Fibroblast of skin of right biceps (primary cell): ENCODE results near the gene STYXL1.

Source experiments
- DNase-seq: peaks from one replicate; pipeline ENCODE4 v3.0.0-alpha.2; 2013

The STYXL1 gene

DNA sequence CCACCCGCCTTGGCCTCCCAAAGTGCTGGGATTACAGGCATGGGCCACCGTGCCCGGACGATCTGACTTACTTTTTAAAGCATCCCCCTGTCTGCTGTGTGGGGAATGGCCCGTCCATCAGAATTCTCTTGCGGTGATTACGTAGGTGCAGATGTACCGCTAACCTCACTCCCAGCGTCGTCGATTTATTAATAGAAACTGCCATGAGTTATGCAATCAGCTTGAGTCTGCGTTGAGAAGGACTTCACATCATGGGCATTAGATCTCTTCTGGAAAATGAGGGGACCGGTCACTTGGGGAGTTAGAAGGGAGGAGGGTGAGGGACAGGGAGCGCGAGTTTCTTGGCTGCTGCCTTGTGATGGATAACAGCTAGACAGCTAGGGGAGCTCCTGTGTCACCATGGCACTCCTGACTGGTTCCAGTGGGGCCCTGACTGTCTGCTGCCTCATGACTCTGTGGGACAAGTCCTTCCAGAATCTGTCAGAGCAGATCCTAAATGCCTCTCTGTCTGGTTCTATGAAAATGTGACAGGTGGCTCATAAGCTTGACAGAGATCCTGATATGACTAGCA is 97.6 kb downstream of the STYXL1 start:
- DNase-seq, result no peak

GRCh38 chr7:75948179-75948578 is 99.6 kb downstream of the STYXL1 start:
- no peak for DNase-seq
